OCI-LY7 (cell line): ENCODE results near the gene TBX2.

Experiments
- CTCF ChIP-seq: fragments of 200-600 bp; sonication (generic); conservative IDR thresholded peaks from 2 replicates; pipeline ENCODE4 v1.5.1; 2014; ENCODE audit warnings: mild to moderate bottlenecking, antibody characterized with exemption, low read length, moderate library complexity, mixed read lengths
- EZH2phosphoT487 ChIP-seq: fragments of 200-600 bp; sonication (generic); IDR thresholded peaks from 2 replicates; pipeline ENCODE4 v1.6.1; 2018; ENCODE audit warnings: low read depth, borderline replicate concordance, mild to moderate bottlenecking, mixed run types, antibody characterized with exemption, low read length, moderate library complexity, mixed read lengths

GRCh38 chr17:61391595-61392291 is 7.9 kb upstream of the TBX2 start:
- TF ChIP-seq CTCF (no peak), EZH2phosphoT487 (no peak)
